Activated CD4-positive, alpha-beta T cell treated with anti-CD3 and anti-CD28 coated beads, Interleukin-2, amount 50 U/mL, for 4 hours (primary cell): Measurements from ENCODE around the gene SLC7A4.
A peak's percentile ranks its signal among the peaks of the same experiment; 100 is the strongest.
"Not testable (repeated sequence)": the region's sequence is repeated elsewhere in the genome, so short reads cannot be mapped to it uniquely, and the experiment has no call there.

Experiments
- DNase-seq, 2 experiments: peaks; one replicate each; pipeline ENCODE4 v3.0.0-alpha.2; 2020

Gene SLC7A4

DNA sequence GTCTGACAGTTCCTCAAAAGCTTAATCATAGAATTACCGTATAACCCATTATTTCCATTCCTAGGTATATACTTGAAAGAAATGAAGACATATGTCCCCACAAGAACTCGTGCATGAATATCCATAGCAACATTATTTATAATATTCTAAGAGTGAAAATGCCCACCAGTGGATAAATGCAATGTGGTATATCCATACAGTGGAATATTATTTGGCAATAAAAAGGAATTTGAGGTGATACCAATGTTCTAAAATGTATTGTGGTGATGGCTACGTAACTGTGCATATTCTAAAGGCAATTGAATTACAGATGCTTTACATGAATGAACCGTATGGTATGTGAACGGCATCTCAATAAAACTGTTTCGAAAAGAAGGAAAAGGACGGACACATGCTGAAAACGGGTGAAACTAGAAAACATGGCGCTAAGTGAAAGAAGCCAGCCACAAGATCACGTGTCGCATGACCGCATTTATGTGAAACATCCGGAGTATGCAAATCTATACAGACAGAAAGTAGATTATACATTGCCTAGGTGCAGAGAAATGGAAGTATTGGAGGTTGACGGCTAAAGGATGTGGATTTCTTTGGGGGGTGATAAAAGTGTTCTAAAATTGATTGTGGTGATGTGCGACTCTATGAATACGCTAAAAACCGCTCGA, 29.4 kb upstream of the SLC7A4 start:
- DNase-seq, result not testable (repeated sequence)

- DNase-seq, result not testable (repeated sequence)
These were observed 28.0 kb upstream of the SLC7A4 start for GRCh38 chr22:21060363-21060762.

- no peak for DNase-seq
These were observed 23.5 kb upstream of the SLC7A4 start for GRCh38 chr22:21055880-21056319.

- DNase-seq, result no peak
These were observed 23.1 kb upstream of the SLC7A4 start for GRCh38 chr22:21055564-21055834.

GRCh38 chr22:21054714-21055563, 22.6 kb upstream of the SLC7A4 start:
- DNase-seq, result no peak

- no peak for DNase-seq
These were observed 21.8 kb upstream of the SLC7A4 start for GRCh38 chr22:21054046-21054713.

GRCh38 chr22:21052715-21053459, 20.5 kb upstream of the SLC7A4 start:
- DNase-seq, result no peak

DNA sequence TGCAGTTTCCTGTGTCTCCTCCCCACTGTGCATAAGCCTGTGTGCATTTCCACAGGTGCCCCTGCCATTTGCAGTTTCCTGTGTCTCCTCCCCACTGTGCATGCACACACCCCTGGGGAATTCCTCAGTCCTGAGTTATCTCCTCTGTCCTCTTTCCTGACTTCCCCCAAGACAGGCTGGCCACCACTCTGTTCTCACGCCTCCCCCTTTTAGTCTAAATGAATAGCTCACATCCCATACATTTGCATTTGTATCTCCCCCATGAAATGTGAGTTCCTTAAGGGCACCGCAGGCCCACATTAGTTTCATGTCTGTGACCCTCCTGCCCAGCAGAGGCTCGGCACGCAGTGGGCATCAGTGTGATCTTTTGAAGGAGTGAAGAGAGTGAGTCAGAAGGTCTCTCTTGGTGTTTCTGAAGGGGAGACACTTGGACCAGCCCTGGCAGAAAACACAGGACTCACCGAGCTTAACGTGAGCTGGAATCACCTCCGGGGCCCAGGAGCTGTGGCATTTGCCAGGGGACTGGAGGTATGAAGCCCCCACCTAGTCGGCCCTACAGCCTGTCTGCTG, 19.6 kb upstream of the SLC7A4 start:
- DNase-seq, result no peak

DNA sequence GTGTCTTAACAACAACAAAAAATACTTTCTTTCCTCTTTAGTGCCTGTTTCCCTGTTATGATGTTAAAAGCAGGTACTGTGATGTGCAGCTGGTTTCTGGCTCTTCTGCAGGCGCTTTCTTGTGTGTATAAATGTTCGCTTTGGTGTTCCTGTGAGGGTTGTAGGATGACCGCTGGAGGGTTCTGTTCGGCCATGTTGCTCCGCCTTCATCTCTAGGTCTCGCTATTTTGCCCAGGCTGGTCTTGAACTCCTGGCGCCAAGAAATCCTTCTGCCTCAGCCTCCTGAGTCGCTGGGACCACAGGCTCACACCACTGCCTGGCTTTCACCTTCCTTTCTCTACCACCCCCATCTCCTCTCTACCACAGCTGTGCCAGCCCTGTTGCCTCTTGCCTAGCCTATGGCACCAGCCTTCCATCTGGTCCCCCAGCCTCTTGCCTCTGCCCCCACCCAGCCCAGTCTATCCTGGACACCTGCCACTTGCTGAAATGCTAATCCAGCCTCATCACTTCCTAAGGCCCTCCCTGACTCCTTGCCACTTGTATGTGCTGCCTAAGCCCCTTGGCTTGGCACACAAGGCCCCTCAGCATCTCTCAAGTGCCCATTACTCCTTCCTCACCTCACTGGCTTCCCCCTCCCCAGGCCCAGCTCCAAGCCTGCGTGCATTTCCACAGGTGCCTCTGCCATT, 18.9 kb upstream of the SLC7A4 start:
- no peak for DNase-seq

DNA sequence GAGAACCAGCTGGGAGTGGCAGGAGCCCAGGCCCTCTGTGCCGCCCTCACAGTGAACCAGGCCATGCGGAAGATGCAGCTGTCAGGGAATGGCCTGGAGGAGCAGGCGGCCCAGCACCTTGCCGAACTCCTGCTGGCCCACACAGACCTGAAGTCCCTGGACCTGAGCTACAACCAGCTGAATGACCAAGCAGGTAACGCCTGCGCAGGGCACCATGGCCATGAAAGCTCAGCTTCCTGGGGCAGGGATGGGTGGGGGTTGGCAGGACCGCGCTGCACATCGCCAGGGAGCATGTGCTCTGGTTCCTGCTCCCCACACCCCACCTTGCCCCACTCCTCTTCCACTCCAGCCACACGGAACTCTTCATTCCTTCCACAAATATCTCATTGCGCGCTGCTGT, 16.6 kb upstream of the SLC7A4 start:
- DNase-seq, result not testable (repeated sequence)

DNA sequence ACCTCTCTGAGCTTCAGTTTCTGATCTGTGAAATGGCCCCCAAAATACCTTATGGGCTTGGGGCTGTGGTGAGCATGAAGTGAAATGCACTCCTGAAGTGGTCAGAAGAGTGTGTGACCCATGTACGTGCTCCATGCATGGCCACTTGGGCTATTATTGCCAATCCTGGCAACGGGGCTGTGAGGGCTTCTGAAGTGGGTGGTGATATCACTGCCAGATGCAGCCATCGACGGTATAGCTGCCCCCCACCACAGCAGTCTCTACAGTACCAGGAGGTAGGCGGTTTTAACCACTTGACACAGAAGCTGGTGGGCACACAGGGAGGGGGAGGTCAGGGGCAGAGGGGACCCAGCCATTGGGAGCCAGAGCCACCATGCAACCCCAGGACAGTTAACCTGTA, 16.1 kb upstream of the SLC7A4 start:
- DNase-seq, result not testable (repeated sequence)

DNA sequence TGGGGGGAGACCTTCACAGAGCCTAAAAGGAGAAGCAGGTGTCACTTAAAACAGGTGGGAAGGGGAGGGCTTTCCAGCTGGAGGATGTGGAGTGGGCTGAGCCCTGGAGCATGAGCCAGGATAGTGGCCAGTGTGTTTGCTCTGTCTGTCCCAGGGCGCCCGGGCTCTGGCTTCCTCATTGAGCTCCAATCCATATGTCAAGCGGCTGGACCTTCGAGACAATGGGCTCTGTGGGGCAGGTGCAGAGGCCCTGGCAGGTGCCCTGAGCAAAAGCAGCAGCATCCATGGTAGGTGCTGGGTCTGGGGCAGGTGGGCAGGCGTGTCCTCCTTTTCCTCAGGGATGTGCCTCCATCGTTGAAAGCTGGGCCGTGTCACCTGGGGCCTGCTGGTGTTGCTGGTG, 15.4 kb upstream of the SLC7A4 start:
- DNase-seq, result no peak

DNA sequence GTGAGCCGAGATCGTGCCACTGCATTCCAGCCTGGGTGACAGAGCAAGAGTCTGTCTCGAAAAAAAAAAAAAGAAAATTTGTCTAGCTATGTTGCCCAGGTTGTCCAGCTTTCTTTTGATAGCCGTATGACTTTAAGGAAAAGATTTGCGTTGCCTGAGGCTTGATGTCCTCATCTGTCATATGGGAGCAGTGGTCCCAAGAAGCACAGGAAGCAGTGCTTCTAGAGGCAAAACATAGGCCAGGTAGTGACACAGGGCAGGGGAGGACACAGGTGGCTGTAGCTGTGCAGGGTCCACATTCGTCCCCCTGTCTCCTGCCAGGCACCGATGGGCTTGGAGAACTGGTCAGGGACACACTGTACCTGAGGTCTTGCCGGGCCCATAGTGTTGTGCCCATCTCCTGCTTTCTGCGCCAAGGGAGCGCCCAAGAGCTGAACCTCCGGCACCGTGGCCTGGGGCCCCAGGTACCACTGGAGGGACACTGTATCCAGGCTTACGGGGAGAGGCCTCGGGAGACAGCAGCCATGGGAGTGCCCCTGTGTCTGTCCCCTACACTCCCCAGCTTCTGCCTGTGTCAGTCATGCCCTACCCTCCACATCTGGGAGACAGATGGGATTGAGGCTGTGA, 14.8 kb upstream of the SLC7A4 start:
- DNase-seq, result no peak

- DNase-seq, result peak; percentile 39 to 41
These were observed 13.4 kb upstream of the SLC7A4 start, which contains the start of gene LRRC74B for GRCh38 chr22:21045585-21046294. TSS of gene LRRC74B (plus strand) at chr22:21045946. CDS start at chr22:21045987, 41 bp downstream.

- no peak for DNase-seq
These were observed 12.7 kb upstream of the SLC7A4 start for GRCh38 chr22:21044931-21045584.

- DNase-seq, result no peak
These were observed 11.6 kb upstream of the SLC7A4 start for GRCh38 chr22:21043860-21044535.

DNA sequence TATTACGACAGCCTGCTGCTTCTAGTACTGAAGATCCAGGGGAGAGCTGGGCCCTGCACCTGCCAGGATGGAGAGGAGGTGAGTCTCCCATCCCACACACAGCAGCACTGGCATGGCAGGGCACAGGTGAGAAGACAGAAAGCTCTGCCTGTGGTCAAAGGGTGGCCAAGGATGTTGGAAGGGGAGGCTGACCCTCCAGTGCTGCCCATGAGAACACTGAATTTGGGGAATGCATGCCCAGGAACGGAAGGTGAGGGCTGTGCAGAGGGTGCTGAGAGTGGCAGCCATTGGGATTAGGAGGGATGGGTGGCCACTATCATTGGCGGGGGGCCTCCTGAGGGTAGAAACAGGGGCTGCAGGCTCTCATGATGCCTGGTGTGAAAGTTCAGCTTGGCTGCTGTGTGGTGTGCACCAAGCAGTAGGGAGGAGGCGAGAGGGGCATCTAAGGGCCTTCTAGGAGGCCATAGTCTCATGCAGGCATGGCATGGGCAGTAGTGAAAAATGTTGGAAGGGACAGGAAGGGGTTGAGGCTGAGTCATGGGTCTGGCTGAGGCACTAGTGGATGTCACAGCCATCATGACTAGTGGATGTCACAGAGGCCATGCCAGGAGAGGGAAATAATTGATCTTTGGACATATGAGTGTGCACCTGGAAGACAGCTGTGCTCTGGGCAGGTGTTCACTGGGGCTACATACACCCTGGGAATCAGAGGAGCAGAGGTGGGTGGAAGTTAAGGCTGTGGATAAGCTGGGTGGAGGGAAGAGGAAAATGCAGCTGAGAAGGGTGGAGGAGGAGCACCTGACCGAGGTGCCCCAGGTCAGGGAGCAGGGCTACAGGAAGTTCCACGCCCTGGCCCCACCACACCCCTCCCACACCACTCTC, 10.9 kb upstream of the SLC7A4 start:
- no peak for DNase-seq

DNA sequence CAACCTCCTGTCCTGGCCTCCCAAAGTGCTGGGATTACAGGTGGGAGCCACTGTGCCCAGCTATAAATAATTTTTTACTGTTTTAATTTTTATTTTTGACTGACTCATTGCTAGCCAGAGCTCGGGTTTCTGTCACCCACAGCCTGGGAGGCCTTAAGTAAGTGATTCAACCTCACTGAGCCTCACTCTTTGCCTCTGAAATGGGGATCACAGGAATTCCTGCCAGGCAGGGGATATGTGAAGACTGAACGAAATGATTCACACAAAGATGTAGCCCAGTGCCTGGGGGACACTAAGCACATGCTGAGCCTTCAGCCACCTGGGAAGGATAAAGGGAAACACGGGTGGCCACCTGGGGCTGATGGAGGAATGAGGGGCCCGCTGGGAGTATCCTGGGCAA, 9.6 kb upstream of the SLC7A4 start:
- DNase-seq, result no peak

GRCh38 chr22:21039158-21039557, 6.8 kb upstream of the SLC7A4 start:
- not testable (repeated sequence) for DNase-seq
